Psoas muscle (tissue), 8 donors: ENCODE results near the gene PDF. TPM values are rescaled to one million over a fixed set of nuclear protein-coding genes. Genes with fewer than 3 reads are reported as not detected.

Experiments
- ATAC-seq, 4 donors: fragments of 200-7000 bp; cut with Tn5 transposase; one replicate each; pipeline ENCODE4 v1.9.1; 2020; ENCODE audit warnings: moderate library complexity in 3 of 4, mild to moderate bottlenecking in 2 of 4
- DNase-seq, 2 donors: peaks; one replicate each; pipeline ENCODE4 v3.0.0-alpha.2; 2020
- H3K27ac ChIP-seq: fragments of 200-600 bp; one replicate; pipeline ENCODE4 v1.8.0; 2022
- H3K27me3 ChIP-seq, 3 donors: fragments of 200-600 bp in 1 of 3; one replicate each; pipeline versions ENCODE4 v1.6.1 to v1.8.0; 2013 to 2022; ENCODE audit warnings: low read length in 2 of 3, mild to moderate bottlenecking in 2 of 3, moderate library complexity in 1 of 3; ENCODE audit not compliant: insufficient read depth in 3 of 3
- H3K36me3 ChIP-seq, 2 donors: fragments of 200-600 bp in 1 of 2; one replicate each; pipeline versions ENCODE4 v1.6.1 to v1.8.0; 2013 to 2022; ENCODE audit warnings: low read depth in 1 of 2, mild to moderate bottlenecking in 1 of 2, moderate library complexity in 1 of 2; ENCODE audit not compliant: insufficient read depth in 1 of 2
- H3K4me1 ChIP-seq: fragments of 200-600 bp; one replicate; pipeline ENCODE4 v1.8.0; 2022
- H3K4me3 ChIP-seq: fragments of 200-600 bp; one replicate; pipeline ENCODE4 v1.8.0; 2022; ENCODE audit warnings: mild to moderate bottlenecking
- H3K9me3 ChIP-seq: fragments of 200-600 bp; one replicate; pipeline ENCODE4 v1.8.0; 2022
- CTCF ChIP-seq: fragments of 200-600 bp; IDR thresholded peaks from one replicate; pipeline ENCODE4 v1.8.0; 2022; ENCODE audit warnings: antibody characterized with exemption
- WGBS, 3 donors: extraction: QIAGEN DNeasy Blood & Tissue Kit; methylation state at CpG; one replicate each; pipeline versions ENCODE4 v1.1.6 to v1.1.7; 2013; 5-methylcytosine and 5-hydroxymethylcytosine counted together
- intact Hi-C, 2 donors: fragments of 100-400 bp; cut with DNase I; formaldehyde crosslinking; loops; one replicate each; pipeline versions ENCODE4 v1.11.0 to v1.14.2; 2022
- polyA plus RNA-seq, 3 donors: library from polyadenylated mRNA; stranded (reverse); fragments of 200-250 nt; gene quantifications; one replicate each; pipeline ENCODE4 v1.2.3, GENCODE V29; 2013
- total RNA-seq, 4 donors: library from RNA; stranded (reverse); fragmentation: NEBNext Ultra II Directional in 2 of 4; extraction: Animal tissue kit (Norgen Biotek cat#: 25700) in 2 of 4; gene quantifications; one replicate each; pipeline versions ENCODE4 v1.2.1 to v1.2.4, GENCODE V29; 2021 to 2023
- donor health status: healthy with polysubstance abuse.
- donor health status: DM: no; HTN: no; CAD: no; lungs with moderate emphysema.
- donor health status: Bipolar disorder and iron deficiency.
- donor health status: healthy.
- donor health status: DM: yes; HTN: yes; CAD: no.
- donor health status: DM: no; HTN: no; CAD: no.
- donor health status: DM: no; HTN: no; CAD: no.
- donor health status: DM: yes; HTN: yes; CAD: no.

The PDF gene
- total and polyA plus RNA-seq, 7 donors: 6.8 to 19.8 (median 9.6) TPM

- DNase-seq (no peak), ATAC-seq (no peak)
- Histone ChIP-seq H3K4me1 (peaks cover 55% of the 10 kb centered on the region), H3K27me3 (no peaks in the 10 kb centered on the region), H3K27ac (peak overlapping the region; percentile 98), H3K4me3 (no peak overlapping the region), H3K9me3 (no peaks in the 10 kb centered on the region), H3K36me3 (peaks cover 4 to 99% of the 10 kb centered on the region in 2 donors)
- intact Hi-C loops: no loop called here
- 61 to 67% (median 66%) methylated on average over 14 of the region's 14 CpGs for WGBS, 3 donors
- no peak for TF ChIP-seq CTCF
These were observed 7.0 kb downstream of the PDF start for GRCh38 chr16:69323415-69323814.

- no peaks in the 10 kb centered on the region for H3K27me3 ChIP-seq
- intact Hi-C loops: no loop called here
- TF ChIP-seq CTCF: no peak
- H3K4me1 ChIP-seq: peaks cover 44% of the 10 kb centered on the region
- no peaks in the 10 kb centered on the region for H3K9me3 ChIP-seq
- H3K27ac ChIP-seq: peak overlapping the region; percentile 2
- H3K4me3 ChIP-seq: no peak overlapping the region
- peaks cover 4 to 94% of the 10 kb centered on the region in 2 donors for H3K36me3 ChIP-seq
- ATAC-seq: no peak
- 83 to 87% (median 84%) methylated on average over 7 of the region's 7 CpGs for WGBS, 3 donors
- no peak for DNase-seq
These were observed 8.0 kb downstream of the PDF start for GRCh38 chr16:69322343-69322742.

GRCh38 chr16:69321080-69321479 lies 9.3 kb downstream of the PDF start:
- TF ChIP-seq CTCF: no peak
- DNase-seq (no peak), ATAC-seq (no peak)
- Histone ChIP-seq H3K27me3 (no peaks in the 10 kb centered on the region), H3K4me3 (no peak overlapping the region), H3K4me1 (peaks cover 41% of the 10 kb centered on the region), H3K36me3 (peaks cover 6 to 95% of the 10 kb centered on the region in 2 donors), H3K27ac (no peak overlapping the region), H3K9me3 (no peaks in the 10 kb centered on the region)
- intact Hi-C loops: no loop called here
- WGBS, 3 donors: 84 to 93% (median 86%) methylated on average over 22 of the region's 22 CpGs

- ATAC-seq (no peak), DNase-seq (no peak)
- Histone ChIP-seq H3K27ac (no peak overlapping the region), H3K4me1 (peaks cover 38% of the 10 kb centered on the region), H3K4me3 (no peak overlapping the region), H3K36me3 (peaks cover 6 to 95% of the 10 kb centered on the region in 2 donors), H3K27me3 (no peaks in the 10 kb centered on the region), H3K9me3 (no peaks in the 10 kb centered on the region)
- TF ChIP-seq CTCF: no peak
- 70 to 84% (median 70%) methylated on average over 13 of the region's 13 CpGs for WGBS, 3 donors
- intact Hi-C loops: no loop called here
These were observed 9.7 kb downstream of the PDF start for GRCh38 chr16:69320740-69321073.
